ENCODE measurements around the gene RNF133. TPM values are rescaled to one million over a fixed set of nuclear protein-coding genes. Genes with fewer than 3 reads are reported as not detected.

RNF133 gene
- total RNA-seq, 2 experiments from 2014 or later = not detected

Other genes with a start within 250 kb of the RNF133 start
- not detected for gene RNF148, start 3.8 kb upstream of the RNF133 start, total RNA-seq
- not detected for gene CADPS2, start 187.3 kb upstream of the RNF133 start, total RNA-seq

All from activated naive CD8-positive, alpha-beta T cell treated with anti-CD3 and anti-CD28 coated beads, Interleukin-2, amount 10 ng/mL, durations not matched to agents 7 days and 5 days (primary cell).